ENCODE measurements around the gene MALAT1. TPM values are rescaled to one million over a fixed set of nuclear protein-coding genes. Genes with fewer than 3 reads are reported as not detected.

Gene MALAT1
- total and polyA plus RNA-seq, 10 of the 15 experiments (the other 5 are each of a cell fraction or from before 2014, with no cell fraction given), result 448 to 8,160 (median 2,019) TPM

DNA sequence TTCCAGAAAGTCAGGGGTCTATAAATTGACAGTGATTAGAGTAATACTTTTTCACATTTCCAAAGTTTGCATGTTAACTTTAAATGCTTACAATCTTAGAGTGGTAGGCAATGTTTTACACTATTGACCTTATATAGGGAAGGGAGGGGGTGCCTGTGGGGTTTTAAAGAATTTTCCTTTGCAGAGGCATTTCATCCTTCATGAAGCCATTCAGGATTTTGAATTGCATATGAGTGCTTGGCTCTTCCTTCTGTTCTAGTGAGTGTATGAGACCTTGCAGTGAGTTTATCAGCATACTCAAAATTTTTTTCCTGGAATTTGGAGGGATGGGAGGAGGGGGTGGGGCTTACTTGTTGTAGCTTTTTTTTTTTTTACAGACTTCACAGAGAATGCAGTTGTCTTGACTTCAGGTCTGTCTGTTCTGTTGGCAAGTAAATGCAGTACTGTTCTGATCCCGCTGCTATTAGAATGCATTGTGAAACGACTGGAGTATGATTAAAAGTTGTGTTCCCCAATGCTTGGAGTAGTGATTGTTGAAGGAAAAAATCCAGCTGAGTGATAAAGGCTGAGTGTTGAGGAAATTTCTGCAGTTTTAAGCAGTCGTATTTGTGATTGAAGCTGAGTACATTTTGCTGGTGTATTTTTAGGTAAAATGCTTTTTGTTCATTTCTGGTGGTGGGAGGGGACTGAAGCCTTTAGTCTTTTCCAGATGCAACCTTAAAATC lies 5.3 kb downstream of the MALAT1 start (continued):
- TF ChIP-seq RBBP5 (conservative IDR thresholded peaks at IDR 0.05) (no peak), FOXM1 (IDR thresholded peaks at IDR 0.05; ENCODE audit: low read depth, low read length) (no peak; the same call in 1 of the 2 replicates), MTA2 (IDR thresholded peaks at IDR 0.05; ENCODE audit: low read depth) (no peak), GABPA (IDR thresholded peaks at IDR 0.05; ENCODE audit: low read depth) (no peak), IKZF2 (IDR thresholded peaks at IDR 0.05) (no peak)
- TF ChIP-seq, protein P1, sequence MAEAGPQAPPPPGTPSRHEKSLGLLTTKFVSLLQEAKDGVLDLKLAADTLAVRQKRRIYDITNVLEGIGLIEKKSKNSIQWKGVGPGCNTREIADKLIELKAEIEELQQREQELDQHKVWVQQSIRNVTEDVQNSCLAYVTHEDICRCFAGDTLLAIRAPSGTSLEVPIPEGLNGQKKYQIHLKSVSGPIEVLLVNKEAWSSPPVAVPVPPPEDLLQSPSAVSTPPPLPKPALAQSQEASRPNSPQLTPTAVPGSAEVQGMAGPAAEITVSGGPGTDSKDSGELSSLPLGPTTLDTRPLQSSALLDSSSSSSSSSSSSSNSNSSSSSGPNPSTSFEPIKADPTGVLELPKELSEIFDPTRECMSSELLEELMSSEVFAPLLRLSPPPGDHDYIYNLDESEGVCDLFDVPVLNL (IDR thresholded peaks at IDR 0.05; ENCODE audit: low read depth, low read length), result no peak

DNA sequence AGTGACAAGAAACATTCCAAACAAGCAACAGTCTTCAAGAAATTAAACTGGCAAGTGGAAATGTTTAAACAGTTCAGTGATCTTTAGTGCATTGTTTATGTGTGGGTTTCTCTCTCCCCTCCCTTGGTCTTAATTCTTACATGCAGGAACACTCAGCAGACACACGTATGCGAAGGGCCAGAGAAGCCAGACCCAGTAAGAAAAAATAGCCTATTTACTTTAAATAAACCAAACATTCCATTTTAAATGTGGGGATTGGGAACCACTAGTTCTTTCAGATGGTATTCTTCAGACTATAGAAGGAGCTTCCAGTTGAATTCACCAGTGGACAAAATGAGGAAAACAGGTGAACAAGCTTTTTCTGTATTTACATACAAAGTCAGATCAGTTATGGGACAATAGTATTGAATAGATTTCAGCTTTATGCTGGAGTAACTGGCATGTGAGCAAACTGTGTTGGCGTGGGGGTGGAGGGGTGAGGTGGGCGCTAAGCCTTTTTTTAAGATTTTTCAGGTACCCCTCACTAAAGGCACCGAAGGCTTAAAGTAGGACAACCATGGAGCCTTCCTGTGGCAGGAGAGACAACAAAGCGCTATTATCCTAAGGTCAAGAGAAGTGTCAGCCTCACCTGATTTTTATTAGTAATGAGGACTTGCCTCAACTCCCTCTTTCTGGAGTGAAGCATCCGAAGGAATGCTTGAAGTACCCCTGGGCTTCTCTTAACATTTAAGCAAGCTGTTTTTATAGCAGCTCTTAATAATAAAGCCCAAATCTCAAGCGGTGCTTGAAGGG lies 6.0 kb downstream of the MALAT1 start:
- WGBS (ENCODE audit: insufficient coverage, insufficient replicate concordance, low lambda C conversion rate, missing lambda C conversion rate), result 1% methylated on average over 7 of the region's 8 CpGs
- DNase-seq (ENCODE audit: low read depth, low spot score), result no peak
- peak overlapping the region; percentile 87 for H3K4me2 ChIP-seq (ENCODE audit: control insufficient read depth, insufficient read depth)
- RAD21 ChIA-PET (ENCODE audit: unreplicated experiment), result interaction anchor here (1.2 to 11.3 kb wide), 6 partner anchors 27 to 124 kb away, joined by 3 to 179 read pairs (median 53); partner anchors contain the start of gene NEAT1
- H3K36me3 ChIP-seq (ENCODE audit: control insufficient read depth in 2 of 2, insufficient read depth in 2 of 2, low read length in 1 of 2), result peaks cover 6 to 36% of the 10 kb centered on the region in 2 experiments
- peaks cover 70% of the 10 kb centered on the region for H3K79me2 ChIP-seq (ENCODE audit: control insufficient read depth, insufficient read depth, low read length)
- intact Hi-C loops (cut with micrococcal nuclease; ENCODE audit: unreplicated experiment) (no loop called here), in situ Hi-C loops (cut with MboI) (loop anchor here (5.0 kb wide), 1 partner anchor 88 kb away; no protein-coding TSS in a partner anchor)
- FAIRE-seq, result no peak
- H3K4me3 ChIP-seq, result peak overlapping the region; percentile 98
- ATAC-seq, result no peak
- H3K27ac ChIP-seq (ENCODE audit: control insufficient read depth, insufficient read depth), result peak overlapping the region; percentile 28; the same call in 1 of the 2 replicates
- POLR2A ChIA-PET, result interaction anchor here (0.5 to 10.3 kb wide), 12 partner anchors 12 to 99 kb away, joined by 3 to 192 read pairs (median 6); partner anchors contain the start of genes MALAT1, NEAT1 and ZNRD2
- no peaks in the 10 kb centered on the region for H3K9me3 ChIP-seq (replicated peaks; ENCODE audit: control insufficient read depth, insufficient read depth, low read length)
- H3K9ac ChIP-seq (ENCODE audit: control insufficient read depth, insufficient read depth, low read length), result peak overlapping the region; percentile 100
- SMC1A ChIA-PET (ENCODE audit: uncharacterized antibody, unreplicated experiment), result interaction anchor here (1.5 to 19.3 kb wide), 5 partner anchors 12 to 87 kb away, joined by 4 to 481 read pairs (median 131); partner anchors contain the start of gene MALAT1
- CTCF ChIA-PET, result interaction anchor here (0.9 to 27.9 kb wide), 5 partner anchors 10 to 176 kb away, joined by 3 to 728 read pairs (median 93); partner anchors contain the start of genes MALAT1 and NEAT1
- no TSS peak for BruUV-seq (replicated peaks)
- H3K27me3 ChIP-seq (replicated peaks in 1 of 2; ENCODE audit: control insufficient read depth in 2 of 2, insufficient read depth in 2 of 2, low read length in 1 of 2), result no peaks in the 10 kb centered on the region
- H4K20me1 ChIP-seq (ENCODE audit: control insufficient read depth, insufficient read depth), result peaks cover 15% of the 10 kb centered on the region
- no peak overlapping the region for H2AFZ ChIP-seq (ENCODE audit: control insufficient read depth, low read depth, low read length)
- peaks cover 10% of the 10 kb centered on the region; the same call in 1 of the 2 replicates for H3K4me1 ChIP-seq (ENCODE audit: control insufficient read depth, insufficient read depth, low read length)
- TF ChIP-seq HDGF (IDR thresholded peaks at IDR 0.05) (no peak), TCF3 (IDR thresholded peaks at IDR 0.05; ENCODE audit: borderline replicate concordance, insufficient read depth, low read depth, low read length) (no peak), TBL1XR1 (IDR thresholded peaks at IDR 0.05; ENCODE audit: low read depth, low read length) (no peak), YY1 (IDR thresholded peaks at IDR 0.05; ENCODE audit: low read depth, low read length) (0 out of 2 replicates have a peak, but pooled peaks have one; percentile 3), FOXK2 (IDR thresholded peaks at IDR 0.05) (no peak), SPI1 (IDR thresholded peaks at IDR 0.05; ENCODE audit: borderline replicate concordance, insufficient read depth, low read depth, low read length) (no peak), ZNF24 (IDR thresholded peaks at IDR 0.05) (no peak), SMAD5 (IDR thresholded peaks at IDR 0.05; ENCODE audit: low read depth) (peak; percentile 60), ZSCAN29 (IDR thresholded peaks at IDR 0.05) (no peak), NBN (IDR thresholded peaks at IDR 0.05) (no peak), CHD2 (IDR thresholded peaks at IDR 0.05; ENCODE audit: borderline replicate concordance, low read depth, low read length) (no peak), ZBED1 (IDR thresholded peaks at IDR 0.05; ENCODE audit: borderline replicate concordance) (peak; percentile 13; the same call in 1 of the 2 replicates), MXI1 (IDR thresholded peaks at IDR 0.05; ENCODE audit: low read depth, low read length) (peak; percentile 40; the same call in 1 of the 2 replicates), NR2C1 (IDR thresholded peaks at IDR 0.05) (no peak), HCFC1 (IDR thresholded peaks at IDR 0.05; ENCODE audit: low read length) (no peak)

Data from GM12878 (cell line).